NCI-H1092 treated with DMSO at 0.1 percent for 48 hours (cell line): ENCODE measurements around the gene DDX39A.
"Not testable (repeated sequence)": the region's sequence is repeated elsewhere in the genome, so short reads cannot be mapped to it uniquely, and the experiment has no call there.

ENCODE experiments used
- DNase-seq: peaks from one replicate; lab custom pipeline; 2025; lab: John Stamatoyannopoulos, UW

The DDX39A gene

DNA sequence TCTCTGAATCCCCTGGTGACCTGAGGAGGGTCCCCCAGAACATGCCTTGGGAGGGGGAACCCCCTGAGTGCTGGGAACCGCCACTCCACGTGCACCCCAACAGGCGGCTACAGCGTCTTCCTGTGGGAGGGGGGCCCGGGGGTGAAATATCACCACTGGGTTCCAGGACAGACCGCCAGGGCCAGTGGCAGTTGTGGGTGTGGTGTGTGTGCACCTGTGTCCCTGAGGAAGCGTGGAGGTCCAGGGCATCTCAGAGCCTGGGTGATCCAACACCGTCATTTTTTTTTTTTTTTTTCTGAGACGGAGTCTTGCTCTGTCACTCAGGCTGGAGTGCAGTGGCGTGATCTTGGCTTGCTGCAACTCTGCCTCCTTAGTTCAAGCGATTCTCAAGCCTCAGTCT, 33.6 kb downstream of the DDX39A start:
- no peak for DNase-seq

- no peak for DNase-seq
These were observed 35.2 kb downstream of the DDX39A start for GRCh38 chr19:14383661-14384555.

DNA sequence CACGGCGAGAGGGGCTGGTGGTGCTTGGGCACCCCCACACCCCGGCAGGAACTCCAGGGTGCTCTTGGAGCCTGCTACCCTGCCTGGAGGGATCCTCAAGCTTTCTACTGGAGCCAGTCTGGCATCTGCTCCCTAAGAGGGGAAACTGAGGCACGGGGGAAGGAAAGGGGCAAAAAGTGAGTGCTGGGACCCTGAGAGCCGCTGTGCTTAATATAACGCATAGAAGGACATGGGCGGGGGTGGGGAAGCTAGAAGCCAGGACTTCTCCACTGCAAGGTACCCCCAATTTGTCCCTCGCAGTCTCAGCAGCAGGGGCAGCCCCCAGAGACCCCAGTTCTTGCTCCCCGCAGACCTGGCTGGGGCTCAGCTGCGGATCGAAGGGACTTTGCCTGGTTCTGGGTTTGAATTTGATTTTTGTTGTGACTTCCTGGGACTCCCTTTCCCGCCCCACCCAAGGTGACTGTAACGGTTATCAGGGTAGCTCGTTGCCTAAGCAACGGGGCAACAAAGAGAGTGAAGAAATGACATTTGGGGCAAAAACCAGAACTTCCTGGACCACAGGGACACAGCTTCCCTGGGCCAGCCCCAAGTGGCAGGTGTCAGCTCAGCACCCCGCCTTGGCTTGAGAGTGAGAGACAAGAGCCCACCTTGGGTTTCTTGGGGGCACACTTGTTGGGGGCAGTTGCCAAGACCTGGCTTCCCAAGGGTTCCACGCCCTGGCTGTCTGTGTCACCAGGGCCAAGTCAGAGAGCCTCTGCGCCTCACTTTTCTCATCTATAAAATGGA, 37.3 kb downstream of the DDX39A start:
- no peak for DNase-seq

DNA sequence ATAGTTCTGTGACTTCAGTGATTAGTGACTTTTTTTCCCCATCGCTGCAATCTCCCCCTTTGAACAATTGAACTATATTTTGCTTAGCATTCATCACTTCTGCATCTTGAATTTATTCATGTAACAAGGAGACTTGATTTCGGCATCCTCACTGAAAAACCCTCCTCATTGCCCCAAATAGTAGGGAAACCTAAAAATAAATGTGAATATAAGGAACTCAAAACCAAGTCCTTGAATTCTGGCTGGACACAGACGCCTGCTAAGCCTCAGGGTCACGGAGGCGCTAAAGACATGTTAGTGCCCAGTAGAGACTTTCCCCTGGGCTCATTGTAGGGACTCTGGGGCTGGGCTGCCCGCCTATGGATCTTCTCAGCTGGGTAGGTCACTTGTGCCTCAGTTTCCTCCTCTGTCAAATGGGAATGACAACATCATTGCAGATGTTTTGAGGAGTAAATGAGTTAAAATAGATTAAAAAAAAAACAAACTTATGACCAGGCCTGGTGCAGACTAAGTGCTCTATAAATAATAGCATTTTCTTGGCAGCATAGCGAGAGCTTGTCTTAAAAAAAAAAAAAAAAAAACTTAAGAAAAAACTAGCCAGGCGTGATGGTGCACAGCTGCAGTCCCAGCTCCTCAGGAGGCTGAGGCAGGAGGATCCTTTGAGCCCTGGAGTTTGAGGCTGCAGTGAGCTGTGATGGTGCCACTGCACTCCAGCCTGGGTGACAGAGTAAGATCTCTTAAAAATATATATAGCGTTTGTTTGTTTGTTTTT, 39.7 kb downstream of the DDX39A start:
- no peak for DNase-seq

DNA sequence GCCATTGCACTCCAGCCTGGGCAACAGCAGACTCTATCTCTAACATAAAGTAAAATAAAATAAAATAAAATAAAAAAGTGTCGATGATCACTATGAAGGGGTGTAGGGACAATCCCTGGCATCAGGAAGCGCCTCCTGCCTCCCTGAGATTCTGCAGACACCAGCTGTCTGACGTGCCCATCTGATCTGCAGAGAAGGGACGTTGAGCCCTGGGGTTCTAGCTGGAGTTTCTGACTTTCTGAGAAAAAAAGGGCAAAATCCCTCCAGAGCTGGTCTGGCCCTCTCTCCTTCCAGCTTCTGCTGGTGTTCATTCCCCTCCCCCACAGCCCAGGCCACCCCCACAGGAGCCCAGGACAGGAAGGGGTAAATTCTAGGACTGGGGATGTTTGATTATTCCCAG, 40.3 kb downstream of the DDX39A start:
- DNase-seq = no peak

GRCh38 chr19:14377883-14378328, 41.2 kb downstream of the DDX39A start:
- DNase-seq = no peak

DNA sequence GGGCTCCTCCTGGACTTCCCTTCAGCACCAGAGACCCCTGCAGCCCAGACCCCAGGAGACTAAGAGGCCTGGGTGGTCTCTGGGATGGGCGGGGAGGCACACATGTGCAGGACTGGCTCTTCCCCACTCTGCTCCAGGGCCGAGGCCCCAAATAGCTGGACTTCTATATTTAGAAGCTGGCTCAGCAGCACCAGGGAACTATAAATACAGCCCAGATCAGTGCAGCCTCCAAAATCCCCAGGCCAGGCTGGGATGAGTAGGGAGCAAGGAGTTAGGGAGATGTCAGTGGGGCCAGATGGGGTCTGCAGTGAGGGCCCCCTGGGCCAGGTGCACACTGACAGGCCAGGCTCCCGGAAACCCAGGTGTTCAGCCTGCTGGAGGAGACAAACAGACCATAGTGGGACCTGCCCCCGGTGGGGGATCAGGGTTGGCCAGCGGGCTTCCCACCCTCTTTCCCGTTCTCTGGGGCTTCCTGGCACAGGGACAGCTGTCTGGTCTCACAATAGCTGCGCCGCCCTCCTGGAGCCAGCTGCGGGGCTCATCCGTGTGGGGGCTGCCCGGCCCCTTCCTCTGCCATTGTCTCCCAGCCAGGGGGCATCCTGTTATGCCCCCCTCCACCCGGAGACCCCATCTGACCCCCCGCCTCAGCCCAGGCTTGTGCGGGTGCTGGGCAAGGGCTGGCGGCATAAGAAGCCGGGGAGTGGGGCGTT, 43.4 kb downstream of the DDX39A start:
- peak; percentile 14 for DNase-seq

DNA sequence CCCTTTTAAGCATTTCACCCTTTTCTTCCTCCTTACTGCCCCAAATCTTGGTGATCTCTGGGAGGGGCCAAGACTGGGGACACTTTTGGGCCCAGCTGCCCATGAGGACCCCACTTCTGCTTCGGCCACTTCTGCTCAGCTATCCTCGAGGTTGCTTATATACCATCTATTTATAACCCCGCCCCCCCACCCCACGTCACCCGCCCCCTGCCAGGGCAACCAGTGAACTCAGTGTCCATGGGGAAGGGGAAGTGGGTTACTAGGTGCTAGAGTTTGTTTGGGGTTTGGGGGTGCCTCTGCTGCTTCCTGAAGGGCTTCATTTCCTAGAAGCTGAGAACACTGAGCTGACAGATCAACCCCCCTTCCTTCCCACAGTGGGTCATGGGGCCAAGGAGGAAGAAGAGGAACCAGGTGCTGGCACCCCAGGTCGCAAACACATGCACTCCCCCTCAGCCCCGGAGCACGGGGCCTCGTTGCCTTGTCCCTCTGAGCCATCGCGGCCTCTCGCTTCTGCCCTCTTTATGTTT, 44.0 kb downstream of the DDX39A start:
- no peak for DNase-seq

DNA sequence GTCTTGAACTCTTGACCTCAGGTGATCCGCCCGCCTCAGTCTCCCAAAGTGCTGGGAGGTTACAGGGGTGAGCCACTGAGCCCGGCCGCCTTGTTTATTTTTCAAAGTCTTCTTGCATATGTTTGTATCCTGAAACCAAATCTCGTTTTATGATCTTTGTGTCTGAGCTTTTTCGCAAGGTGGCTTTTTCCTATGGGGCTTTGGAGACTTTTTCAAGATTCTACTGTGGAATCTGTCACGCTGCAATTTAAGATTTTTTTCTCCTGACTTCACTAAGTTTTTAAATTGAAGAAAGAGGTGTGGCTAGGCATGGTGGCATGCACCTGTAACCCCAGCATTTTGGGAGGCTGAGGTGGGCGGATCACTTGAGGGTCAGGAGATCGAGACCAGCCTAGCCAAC, 44.8 kb downstream of the DDX39A start:
- DNase-seq = not testable (repeated sequence)

DNA sequence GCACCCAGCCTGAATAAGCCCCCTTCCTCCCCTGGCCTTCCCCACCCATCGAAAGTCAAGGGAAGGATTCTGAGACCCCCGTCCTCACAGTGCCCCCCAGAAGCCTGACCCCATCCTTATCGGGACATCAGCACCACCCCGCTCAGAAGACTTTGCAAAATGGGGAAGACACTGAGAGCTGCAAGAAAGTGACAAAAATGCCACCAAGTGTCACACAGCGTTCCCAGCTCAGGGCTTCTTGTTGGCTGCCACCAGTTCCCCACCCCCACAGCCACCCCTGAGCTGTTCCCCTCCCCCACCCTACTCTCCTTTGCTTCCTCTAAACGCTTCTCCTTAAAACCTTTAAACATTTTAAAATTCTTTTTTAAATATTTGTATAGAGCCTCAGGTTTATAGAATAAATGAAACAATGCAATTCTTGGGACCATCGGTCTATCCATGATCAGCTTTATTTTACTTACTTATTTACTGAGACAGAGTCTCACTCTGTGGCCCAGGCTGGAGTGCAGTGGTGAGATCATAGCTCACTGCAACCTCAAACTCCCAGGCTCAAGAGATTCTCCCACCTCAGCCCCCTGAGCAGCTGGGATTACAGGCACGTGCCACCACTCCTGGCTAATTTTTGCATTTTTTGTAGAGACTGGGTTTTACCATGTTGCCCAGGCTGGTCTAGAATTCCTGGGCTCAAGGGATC, 46.6 kb downstream of the DDX39A start:
- DNase-seq = not testable (repeated sequence)

GRCh38 chr19:14371301-14371821, 47.8 kb downstream of the DDX39A start:
- DNase-seq = no peak

- DNase-seq = no peak
These were observed 48.2 kb downstream of the DDX39A start for GRCh38 chr19:14370940-14371280.

DNA sequence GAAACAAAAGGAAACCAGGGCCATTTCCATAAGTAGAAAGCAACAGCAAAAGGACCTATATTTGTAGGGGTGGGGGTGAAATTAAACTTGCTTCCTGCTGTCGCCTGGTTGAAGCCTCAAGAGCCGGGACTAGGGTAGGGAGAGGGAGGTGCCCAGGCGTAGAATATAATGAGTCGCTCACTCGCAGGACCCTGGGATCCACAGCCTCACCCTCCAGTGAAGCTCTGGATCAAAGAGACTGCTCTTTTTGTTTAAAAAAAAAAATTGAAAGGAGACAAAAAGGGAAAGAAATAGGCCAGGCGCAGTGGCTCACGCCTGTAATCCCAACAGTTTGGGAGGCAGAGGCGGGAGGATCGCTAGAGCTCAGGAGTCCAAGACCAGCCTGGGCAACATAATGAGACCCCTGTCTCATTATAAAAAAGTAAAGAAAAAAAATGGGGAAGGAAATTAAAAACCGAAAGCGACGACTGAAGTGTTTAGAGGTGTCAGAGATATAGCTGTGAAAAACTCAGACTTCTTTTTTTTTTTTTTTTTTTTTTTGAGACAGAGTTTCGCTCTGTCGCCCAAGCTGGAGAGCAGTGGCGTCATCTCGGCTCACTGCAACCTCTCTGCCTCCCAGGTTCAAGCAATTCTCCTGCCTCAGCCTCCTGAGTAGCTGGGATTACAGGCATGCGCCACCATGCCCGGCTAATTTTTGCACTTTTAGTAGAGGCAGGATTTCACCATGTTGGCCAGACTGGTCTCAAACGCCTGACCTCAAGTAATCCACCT, 48.8 kb downstream of the DDX39A start:
- no peak for DNase-seq

DNA sequence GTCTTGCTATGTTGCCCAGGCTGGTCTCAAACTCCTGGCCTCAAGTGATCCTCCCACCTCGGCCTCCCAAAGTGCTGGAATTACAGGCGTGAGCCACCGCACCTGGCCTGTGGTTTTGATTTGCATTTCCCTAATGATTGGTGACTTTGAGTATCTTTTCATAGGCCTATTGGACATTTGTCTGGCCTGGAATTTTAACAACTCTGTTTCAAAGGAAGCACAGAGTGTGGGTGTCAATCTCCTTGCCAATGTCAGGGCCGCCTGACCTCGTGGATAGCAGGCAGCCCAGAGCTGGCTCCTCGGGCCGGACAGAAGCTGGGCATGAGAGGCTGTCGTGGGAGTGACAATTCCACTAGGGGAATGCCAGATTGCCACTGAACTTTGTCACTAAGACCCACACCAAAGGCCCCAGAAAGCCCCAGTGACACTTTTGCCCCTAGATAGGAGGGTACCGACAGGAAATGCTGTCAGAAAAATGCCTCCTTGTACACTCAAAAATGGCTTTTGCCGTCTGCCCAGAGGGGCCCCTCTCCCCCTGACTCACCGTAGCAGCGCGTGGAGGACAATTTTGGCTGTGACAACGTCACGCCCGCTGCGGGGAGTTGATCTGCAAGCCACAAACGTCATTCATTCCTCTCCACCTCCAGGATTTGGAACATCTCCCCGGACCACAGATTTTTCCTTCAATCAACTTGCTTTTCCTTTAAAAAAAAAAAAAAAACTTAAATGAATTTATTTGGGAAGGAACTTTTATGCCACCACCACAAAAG, 49.6 kb downstream of the DDX39A start:
- no peak for DNase-seq

GRCh38 chr19:14368011-14368513, 51.1 kb downstream of the DDX39A start:
- no peak for DNase-seq

GRCh38 chr19:14367016-14367415, 52.1 kb downstream of the DDX39A start:
- DNase-seq = no peak

DNA sequence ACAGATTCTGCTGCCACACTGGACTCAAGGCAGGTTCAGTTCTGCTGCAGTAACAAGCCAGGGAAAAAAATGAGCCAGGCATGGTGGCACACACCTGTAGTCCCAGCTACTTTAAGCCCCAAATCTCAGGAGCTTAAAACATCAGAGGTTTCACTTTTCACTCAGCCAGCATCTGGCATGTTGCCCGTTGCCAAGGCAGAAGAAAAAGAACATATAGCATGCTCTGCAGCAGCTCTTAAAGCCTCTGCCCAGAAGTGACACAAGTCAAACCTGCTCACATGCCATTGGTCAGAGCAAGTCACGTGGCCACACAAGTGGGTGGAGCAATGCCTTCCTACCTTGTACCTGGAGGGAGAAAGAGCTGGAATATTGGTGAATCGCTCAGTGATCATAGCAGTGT, 52.6 kb downstream of the DDX39A start:
- DNase-seq = peak; percentile 34

DNA sequence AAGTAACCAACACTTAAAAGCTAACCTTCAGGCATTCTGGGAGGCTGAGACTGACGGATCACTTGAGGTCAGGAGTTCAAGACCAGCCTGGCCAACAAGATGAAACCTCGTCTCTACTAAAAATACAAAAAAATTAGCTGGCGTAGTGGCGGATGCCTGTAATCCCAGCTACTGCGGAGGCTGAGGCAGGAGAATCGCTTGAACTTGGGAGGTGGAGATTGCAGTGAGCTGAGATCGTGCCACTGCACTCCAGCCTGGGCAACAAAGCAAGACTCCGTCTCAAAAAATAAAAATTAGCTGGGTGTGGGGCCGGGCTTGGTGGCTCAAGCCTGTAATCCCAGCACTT, 55.1 kb downstream of the DDX39A start:
- DNase-seq = not testable (repeated sequence)
